HG03135 (cell line): Measurements from ENCODE around the gene LCN6.
"Not testable (repeated sequence)": the region's sequence is repeated elsewhere in the genome, so short reads cannot be mapped to it uniquely, and the experiment has no call there.

Source experiments
- ATAC-seq: cut with Tn5 transposase; IDR thresholded peaks from one replicate; pipeline ENCODE4 v1.9.1; 2021; ENCODE audit warnings: mild to moderate bottlenecking, moderate library complexity; ENCODE audit not compliant: unreplicated experiment

The LCN6 gene

DNA sequence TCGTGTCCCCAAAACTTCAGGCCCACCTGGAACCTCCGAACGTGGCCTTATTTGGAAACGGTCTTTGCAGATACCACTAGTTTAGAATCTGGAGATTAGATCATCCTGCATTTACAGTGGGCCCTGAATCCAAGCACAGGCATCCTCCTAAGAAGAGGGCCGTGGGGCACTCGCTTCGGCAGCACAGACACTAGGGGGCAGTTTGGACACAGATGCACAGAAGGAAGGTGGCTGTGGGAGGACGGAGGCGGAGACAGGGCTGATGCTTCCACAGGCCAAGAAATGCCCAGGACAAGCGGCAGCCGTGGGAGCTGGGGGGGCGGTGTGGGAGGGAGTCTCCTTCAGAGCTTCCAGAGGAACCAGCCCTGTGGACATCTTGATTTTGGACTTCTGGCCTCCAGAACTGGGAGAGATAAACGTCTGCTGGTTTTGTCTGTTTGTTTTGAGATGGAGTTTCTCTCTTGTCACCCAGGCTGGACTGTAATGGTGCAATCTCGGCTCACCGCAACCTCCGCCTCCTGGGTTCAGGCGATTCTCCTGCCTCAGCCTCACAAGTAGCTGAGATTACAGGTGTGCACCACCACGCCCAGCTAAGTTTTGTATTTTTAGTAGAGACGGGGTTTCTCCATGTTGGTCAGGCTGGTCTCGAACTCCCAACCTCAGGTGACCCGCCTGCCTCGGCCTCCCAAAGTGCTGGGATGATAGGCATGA, 12.7 kb upstream of the LCN6 start:
- not testable (repeated sequence) for ATAC-seq

DNA sequence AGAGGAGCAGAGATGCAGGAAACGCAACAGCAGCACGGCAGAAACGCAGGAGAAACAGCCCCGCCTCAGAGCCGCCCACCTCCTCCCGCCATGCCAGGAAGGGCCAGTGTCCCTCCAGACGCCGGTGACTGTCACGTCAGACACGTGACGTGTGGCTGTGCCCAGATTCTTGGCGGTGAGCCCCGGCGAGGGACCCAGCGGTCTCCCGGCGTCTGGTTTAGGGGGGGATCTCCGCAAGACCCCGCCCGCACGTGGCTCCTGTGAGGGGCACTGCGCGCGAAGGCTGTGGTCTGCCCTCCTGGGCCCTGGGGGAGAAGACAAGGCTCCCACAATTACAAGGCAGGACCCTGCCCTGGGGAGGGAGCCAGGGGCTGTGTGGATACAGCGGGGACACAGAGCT, 12.1 kb upstream of the LCN6 start:
- ATAC-seq, result no peak

- ATAC-seq, result no peak
These were observed 11.4 kb upstream of the LCN6 start for GRCh38 chr9:136759436-136760325.

GRCh38 chr9:136759001-136759400, 10.7 kb upstream of the LCN6 start:
- ATAC-seq, result no peak

DNA sequence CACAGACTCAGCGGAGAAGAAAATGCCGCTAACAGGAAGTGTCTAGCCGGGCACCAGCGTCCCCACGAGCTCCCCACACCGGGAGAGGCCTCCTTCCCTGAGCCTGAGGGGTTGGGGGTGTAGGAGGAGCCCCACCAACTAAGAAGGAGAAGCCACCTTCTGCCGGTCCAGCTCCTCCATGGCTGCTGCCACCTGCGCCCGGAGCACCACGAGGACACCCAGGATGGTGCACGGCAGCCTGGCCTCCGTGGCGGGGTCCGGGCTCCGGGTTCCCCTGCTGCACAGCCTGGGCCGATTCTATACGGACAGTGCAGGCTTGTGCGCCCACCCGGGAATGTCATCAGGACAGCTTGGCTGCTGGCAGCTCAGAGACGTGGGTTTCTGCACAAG, 9.4 kb upstream of the LCN6 start:
- no peak for ATAC-seq

GRCh38 chr9:136757328-136757727, 9.0 kb upstream of the LCN6 start:
- no peak for ATAC-seq

- no peak for ATAC-seq
These were observed 8.5 kb upstream of the LCN6 start for GRCh38 chr9:136756836-136757235.

DNA sequence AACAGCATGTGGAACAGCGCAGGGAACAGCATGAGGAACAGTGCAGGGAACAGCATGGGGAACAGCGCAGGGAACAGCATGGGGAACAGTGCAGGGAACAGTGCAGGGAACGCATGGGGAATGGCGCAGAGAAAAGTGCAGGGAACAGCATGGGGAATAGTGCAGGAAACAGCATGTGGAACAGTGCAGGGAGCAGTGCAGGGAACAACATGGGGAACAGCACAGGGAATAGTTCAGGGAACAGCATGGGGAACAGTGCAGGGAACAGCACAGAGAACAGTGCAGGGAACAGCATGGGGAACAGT, 7.8 kb upstream of the LCN6 start:
- no peak for ATAC-seq

DNA sequence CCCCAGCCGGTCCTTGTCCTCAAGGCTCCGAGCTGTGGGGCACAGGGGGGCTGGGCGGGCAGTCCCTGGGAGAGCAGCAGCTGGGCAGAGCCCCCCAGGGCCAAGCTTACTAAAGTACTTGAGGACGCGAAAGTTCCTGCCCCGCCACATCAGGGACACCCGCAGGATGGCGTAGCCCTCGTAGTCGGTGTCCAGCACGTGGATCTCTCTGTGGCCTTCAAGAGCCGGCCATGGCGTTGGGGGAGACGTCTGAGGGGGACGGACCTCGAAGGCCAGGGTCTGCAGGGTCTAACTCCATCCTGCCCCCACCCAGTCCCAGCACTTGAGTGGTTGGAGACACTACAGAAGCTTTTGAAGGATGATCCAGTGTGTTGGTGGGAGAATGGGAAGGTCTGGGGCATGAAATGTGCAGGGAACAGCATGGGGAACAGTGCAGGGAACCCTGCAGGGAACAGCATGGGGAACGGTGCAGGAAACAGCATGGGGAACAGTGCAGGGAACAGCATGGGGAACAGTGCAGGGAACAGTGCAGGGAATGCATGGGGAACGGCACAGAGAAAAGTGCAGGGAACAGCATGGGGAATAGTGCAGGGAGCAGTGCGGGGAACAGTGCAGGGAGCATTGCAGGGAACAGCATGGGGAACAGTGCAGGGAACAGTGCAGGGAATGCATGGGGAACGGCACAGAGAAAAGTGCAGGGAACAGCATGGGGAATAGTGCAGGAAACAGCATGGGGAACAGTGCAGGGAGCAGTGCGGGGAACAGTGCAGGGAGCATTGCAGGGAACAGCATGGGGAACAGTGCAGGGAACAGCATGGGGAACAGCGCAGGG, 7.2 kb upstream of the LCN6 start:
- not testable (repeated sequence) for ATAC-seq

DNA sequence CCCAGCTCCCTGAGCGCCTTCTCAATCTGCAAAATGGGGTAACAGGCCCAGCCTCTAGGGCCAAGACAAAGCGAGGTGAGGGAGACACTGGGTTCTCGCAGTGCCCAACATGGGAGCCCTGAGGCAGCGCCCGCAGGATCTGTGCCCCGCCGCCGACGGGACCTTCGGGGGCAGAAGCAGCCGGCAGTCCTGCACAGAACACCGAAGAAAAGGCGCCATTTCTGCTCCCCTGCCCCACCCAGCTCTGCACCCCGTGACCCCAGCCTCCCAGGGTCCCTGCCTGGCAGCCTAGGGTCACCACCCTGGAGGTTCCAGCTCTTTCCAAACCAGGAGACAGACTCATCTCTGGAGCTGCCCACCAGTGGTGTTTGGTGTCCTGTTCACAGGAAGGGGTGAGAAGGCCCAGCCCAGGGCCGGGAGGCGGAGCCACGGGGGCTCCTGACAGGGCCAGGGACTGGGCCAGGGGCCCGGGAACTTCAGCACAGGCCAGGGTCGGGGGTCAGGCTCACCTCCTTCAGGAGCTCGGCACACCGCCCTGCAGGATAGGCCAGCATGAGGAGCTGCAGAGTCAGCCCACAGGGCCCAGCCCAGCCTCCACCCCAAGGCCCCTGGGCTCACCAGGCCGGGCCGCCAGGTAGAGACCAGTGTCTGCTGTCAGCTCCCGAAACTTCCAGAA, 6.4 kb upstream of the LCN6 start:
- ATAC-seq, result no peak

DNA sequence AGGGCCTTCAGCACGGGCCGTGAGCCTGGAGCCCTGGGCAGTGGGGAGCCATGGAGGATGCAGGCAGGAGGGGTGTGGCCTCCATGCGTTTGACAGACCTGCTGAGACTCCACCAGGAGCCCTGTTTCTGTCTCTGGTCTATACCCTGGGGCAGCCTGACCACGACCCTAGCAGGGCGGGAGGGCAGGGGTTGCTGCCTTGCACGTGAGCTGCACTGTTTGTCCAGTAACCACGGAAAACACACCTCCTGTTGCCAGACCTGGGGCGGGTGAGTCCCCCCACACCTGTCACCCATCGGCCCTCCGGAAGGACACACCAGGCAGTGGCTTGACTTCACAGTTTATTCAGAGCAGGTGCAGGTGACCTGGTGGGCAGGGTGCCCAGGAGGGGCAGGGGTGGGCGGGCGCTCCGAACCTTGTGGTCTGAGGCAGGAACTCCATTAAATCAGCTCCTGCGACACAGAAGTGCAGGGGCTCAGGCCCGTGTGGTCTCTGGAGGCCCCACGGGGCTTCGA, 5.8 kb upstream of the LCN6 start:
- no peak for ATAC-seq

DNA sequence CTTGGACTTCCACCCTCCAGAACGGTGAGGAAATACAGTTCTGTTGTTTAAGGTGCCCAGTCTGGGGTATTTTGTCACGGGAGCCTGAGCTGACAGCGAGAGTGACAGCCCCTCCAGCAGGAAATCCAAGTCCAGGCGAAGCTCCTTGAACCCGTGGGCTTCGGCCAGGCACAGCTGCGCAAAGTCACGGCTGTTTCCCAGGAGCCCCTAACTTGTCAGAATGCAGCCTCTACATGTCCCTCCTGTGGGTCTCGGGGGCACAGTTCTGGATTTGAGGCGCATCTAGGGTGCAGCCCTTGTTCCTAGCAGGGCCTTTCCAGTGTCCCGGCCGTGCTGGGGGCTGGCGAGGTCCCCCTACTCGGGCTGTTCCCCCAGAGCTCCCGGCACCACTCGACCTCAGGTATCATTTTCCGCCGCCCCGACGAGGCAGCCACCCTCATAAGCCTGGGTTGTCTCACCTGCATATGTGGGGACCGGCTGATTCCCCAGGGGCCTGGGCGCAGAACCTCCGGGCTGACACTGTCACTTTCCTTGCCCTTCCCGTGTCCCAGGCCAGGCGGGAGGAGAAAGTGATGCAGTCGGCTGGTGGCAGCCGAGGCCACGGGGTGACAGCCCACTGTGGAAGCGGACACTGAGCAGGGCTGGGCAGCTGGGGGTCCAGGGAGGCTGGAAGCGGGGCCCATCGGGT, 5.2 kb upstream of the LCN6 start:
- no peak for ATAC-seq

DNA sequence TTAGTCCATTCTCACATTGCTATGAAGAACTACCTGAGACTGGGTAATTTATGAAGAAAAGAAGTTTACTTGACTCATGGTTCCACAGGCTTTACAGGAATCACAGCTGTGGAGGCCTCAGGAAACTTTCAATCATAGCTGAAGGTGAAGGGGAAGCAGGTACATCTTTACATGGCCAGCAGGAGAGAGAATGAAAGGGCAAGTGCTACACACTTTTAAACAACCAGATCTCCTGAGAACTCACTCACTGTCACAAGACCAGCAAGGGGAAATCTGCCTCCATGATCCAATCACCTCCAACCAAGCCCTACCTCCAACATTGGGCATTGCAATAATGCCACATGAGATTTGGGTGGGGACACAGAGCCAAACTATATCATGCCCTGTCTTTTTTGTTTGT, 3.5 kb upstream of the LCN6 start:
- no peak for ATAC-seq

GRCh38 chr9:136751244-136751643, 2.9 kb upstream of the LCN6 start:
- no peak for ATAC-seq

DNA sequence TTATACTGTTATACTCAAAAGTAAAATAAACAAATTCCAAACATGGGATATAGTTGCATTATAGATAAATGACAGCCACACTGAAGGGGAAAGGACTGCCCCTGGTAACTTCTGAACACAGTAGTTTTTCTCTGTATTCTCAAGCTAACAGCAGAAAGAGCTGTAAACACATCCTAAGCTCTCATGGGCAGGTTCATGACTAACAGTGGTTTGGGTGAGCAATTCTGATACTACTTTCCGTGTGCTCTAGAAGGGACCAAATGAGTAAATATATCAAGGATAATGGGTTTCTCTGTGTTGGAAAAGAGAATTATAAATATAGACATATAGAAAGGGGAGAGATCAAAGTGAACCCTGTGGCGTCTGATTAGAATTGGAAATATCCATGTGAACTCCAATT, 2.2 kb upstream of the LCN6 start:
- ATAC-seq, result no peak

GRCh38 chr9:136748666-136749611, 614 bp upstream of the LCN6 start:
- no peak for ATAC-seq

DNA sequence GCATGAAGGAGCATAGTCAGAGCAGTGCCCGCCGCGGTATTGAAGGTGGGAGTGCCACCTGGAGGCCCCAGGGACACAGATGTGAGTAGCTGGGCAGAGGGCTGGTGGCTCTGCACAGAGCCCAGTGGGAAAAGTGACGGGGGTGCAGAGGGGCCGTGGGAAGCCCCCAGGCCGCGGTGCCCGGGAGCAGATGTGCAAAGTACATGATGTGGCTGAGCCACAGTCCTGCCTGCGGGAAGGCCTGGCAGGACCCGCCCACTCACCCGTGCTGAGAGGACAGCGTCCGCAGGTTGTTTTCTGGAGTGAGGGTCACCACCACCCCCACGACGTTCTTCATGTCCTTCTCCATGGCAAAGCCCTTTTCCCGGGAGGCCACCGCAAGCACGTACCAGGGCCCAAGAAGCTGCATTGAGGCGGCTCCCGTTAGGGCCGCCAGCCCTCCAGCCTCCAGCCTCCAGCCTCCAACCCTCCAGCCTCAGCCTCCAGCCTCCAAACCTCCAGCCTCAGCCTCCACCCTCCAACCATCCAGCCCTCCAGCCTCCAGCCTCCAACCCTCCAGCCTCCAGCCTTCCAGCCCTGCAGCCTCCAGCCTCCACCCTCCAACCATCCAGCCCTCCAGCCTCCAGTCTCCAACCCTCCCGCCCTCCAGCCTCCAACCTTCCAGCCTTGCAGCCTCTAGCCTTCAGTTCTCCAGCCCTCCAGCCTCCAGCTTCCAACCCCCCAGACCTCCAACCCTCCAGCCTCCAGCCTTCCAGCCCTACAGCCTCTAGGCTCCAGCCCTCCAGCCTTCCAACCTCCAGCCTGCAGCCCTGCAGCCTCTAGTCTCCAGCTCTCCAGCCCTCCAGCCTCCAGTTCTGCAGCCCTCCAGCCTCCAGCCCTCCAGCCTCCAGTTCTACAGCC, 914 bp downstream of the LCN6 start:
- ATAC-seq, result no peak

- no peak for ATAC-seq
These were observed 1.7 kb downstream of the LCN6 start for GRCh38 chr9:136746621-136747020.
